Upper lobe of right lung (tissue), 1 donor: ENCODE results near the gene SYCP2L. TPM values are rescaled to one million over a fixed set of nuclear protein-coding genes. Genes with fewer than 3 reads are reported as not detected.
"Not testable (repeated sequence)": the region's sequence is repeated elsewhere in the genome, so short reads cannot be mapped to it uniquely, and the experiment has no call there.

Experiments used
- ATAC-seq: fragments of 200-7000 bp; cut with Tn5 transposase; one replicate; pipeline ENCODE4 v1.9.1; 2020; ENCODE audit warnings: mild to moderate bottlenecking, moderate library complexity
- DNase-seq: peaks from one replicate; pipeline ENCODE4 v3.0.0-alpha.2; 2020
- H3K27ac ChIP-seq: fragments of 200-600 bp; one replicate; pipeline ENCODE4 v1.8.0; 2022
- H3K27me3 ChIP-seq: fragments of 200-600 bp; one replicate; pipeline ENCODE4 v1.8.0; 2022; ENCODE audit warnings: mild to moderate bottlenecking
- H3K36me3 ChIP-seq: fragments of 200-600 bp; one replicate; pipeline ENCODE4 v1.8.0; 2022
- H3K4me1 ChIP-seq: fragments of 200-600 bp; one replicate; pipeline ENCODE4 v1.8.0; 2022
- H3K4me3 ChIP-seq: fragments of 200-600 bp; one replicate; pipeline ENCODE4 v1.8.0; 2022; ENCODE audit warnings: mild to moderate bottlenecking
- H3K9me3 ChIP-seq: fragments of 200-600 bp; one replicate; pipeline ENCODE4 v1.8.0; 2022
- intact Hi-C: fragments of 100-400 bp; cut with DNase I; formaldehyde crosslinking; loops from one replicate; pipeline ENCODE4 v1.11.0; 2022
- total RNA-seq: library from RNA; stranded (reverse); fragmentation: NEBNext Ultra II Directional; extraction: Animal tissue kit (Norgen Biotek cat#: 25700); gene quantifications from one replicate; pipeline ENCODE4 v1.2.1, GENCODE V29; 2021
- TF ChIP-seq, protein P1 (sequence below): fragments of 200-600 bp; IDR thresholded peaks from one replicate; pipeline ENCODE4 v1.8.0; 2022; ENCODE audit warnings: antibody characterized with exemption
- donor health status: DM: no; HTN: yes; CAD: no; lungs with severe emphysema.

The SYCP2L gene
- total RNA-seq, 1 donor from 2014 or later, result 0.58 TPM

DNA sequence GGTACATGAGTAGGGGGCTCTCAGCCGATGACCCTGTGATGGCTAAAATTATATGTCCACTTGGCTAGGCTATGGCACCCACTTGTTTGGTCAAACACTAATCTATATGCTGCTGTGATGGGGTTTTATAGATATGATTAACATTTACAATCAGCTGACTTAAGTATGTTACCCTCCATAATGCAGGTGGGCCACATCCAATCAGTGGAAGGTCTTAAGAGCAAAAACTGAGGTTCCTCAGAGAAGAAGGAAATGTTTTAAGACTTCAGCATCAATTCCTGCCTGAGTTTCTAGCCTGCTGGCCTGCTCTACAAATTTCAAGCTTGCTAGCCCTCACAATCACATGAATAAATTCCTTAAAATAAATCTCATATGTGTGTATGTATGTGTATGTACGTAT is 29.6 kb upstream of the SYCP2L start:
- TF ChIP-seq, protein P1, sequence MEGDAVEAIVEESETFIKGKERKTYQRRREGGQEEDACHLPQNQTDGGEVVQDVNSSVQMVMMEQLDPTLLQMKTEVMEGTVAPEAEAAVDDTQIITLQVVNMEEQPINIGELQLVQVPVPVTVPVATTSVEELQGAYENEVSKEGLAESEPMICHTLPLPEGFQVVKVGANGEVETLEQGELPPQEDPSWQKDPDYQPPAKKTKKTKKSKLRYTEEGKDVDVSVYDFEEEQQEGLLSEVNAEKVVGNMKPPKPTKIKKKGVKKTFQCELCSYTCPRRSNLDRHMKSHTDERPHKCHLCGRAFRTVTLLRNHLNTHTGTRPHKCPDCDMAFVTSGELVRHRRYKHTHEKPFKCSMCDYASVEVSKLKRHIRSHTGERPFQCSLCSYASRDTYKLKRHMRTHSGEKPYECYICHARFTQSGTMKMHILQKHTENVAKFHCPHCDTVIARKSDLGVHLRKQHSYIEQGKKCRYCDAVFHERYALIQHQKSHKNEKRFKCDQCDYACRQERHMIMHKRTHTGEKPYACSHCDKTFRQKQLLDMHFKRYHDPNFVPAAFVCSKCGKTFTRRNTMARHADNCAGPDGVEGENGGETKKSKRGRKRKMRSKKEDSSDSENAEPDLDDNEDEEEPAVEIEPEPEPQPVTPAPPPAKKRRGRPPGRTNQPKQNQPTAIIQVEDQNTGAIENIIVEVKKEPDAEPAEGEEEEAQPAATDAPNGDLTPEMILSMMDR, result no peak
- DNase-seq (no peak), ATAC-seq (no peak)
- Histone ChIP-seq H3K36me3 (no peaks in the 10 kb centered on the region), H3K27ac (no peak overlapping the region), H3K4me1 (no peaks in the 10 kb centered on the region), H3K9me3 (no peaks in the 10 kb centered on the region), H3K4me3 (no peak overlapping the region), H3K27me3 (no peaks in the 10 kb centered on the region)
- intact Hi-C loops, result no loop called here

DNA sequence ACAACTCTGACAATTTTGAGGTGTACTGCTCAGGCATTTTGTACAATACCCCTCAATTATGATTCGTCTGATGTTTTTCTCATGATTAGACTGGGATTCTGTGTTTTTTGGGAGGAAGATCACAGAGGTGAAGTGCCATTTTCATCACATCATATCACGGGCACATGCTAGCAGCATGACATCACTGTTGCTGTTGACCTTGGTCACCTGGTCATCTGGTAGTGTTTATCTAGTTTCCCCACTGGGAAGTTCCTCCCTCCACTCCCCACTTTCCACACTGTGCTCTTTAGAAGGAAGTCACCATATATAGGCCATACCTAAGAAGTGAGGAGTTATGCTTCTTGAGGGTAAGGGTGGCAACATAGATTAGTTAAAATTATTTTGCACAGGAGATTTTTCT is 25.8 kb upstream of the SYCP2L start:
- DNase-seq, result no peak
- intact Hi-C loops, result no loop called here
- no peak overlapping the region for H3K4me3 ChIP-seq
- H3K27me3 ChIP-seq, result no peaks in the 10 kb centered on the region
- no peaks in the 10 kb centered on the region for H3K4me1 ChIP-seq
- TF ChIP-seq, protein P1, result no peak
- H3K9me3 ChIP-seq, result no peaks in the 10 kb centered on the region
- H3K27ac ChIP-seq, result no peak overlapping the region
- no peaks in the 10 kb centered on the region for H3K36me3 ChIP-seq
- no peak for ATAC-seq

DNA sequence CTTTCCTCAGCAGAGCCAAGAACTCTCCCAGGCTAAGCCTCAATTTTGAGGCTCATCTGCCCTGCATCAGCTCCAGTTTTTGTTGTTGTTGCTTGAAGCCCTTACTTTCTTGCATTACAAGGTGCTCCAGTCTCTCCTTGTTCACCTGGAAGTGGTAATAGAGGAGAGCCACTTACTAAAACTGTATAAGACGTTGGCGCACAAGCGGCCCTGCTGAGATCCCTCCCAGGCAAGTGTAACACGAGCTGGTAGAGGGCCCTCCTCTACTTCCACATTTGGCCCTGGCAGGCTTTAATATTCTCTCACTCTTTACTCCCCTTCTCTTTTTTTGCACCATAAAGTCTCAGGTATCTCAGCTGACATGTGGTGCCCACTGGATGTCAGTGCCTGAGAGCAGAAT is 24.5 kb upstream of the SYCP2L start:
- no peaks in the 10 kb centered on the region for H3K4me1 ChIP-seq
- no peaks in the 10 kb centered on the region for H3K36me3 ChIP-seq
- intact Hi-C loops, result no loop called here
- TF ChIP-seq, protein P1, result no peak
- H3K4me3 ChIP-seq, result no peak overlapping the region
- DNase-seq, result no peak
- H3K27me3 ChIP-seq, result no peaks in the 10 kb centered on the region
- no peaks in the 10 kb centered on the region for H3K9me3 ChIP-seq
- ATAC-seq, result no peak
- no peak overlapping the region for H3K27ac ChIP-seq

DNA sequence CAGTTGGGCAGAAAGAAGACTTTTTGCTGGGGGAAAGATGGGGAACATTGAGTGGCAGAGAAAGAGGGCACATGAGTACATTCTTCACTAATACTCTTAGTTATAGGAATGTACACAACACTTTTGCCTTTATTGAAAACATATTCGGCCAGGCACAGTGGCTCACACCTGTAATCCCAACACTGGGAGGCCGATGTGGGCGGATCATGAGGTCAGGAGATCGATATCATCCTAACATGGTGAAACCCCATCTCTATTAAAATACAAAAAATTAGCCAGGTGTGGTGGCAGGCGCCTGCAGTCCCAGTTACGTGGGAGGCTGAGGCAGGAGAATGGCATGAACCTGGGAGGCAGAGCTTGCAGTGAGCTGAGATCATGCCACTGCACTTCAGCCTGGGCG is 23.8 kb upstream of the SYCP2L start:
- DNase-seq, H3K4me3 ChIP-seq, H3K27me3 ChIP-seq, H3K36me3 ChIP-seq, H3K4me1 ChIP-seq, H3K27ac ChIP-seq, intact Hi-C loops, ATAC-seq, H3K9me3 ChIP-seq: not testable (repeated sequence)

DNA sequence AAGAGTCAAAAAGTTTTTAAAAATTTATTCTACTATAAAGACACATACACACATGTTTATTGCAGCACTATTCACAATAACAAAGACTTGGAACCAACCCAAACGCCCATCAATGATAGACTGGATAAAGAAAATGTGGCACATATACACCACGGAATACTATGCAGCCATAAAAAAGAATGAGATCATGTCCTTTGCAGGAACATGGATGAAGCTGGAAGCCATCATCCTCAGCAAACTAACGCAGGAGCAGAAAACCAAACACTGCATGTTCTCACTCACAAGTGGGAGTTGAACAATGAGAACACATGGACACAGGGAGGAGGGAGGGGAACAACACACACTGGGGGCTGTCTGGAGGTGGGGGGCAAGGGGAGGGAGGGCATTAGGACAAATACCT is 20.1 kb upstream of the SYCP2L start:
- intact Hi-C loops, H3K4me1 ChIP-seq, DNase-seq, H3K9me3 ChIP-seq, H3K27me3 ChIP-seq, ATAC-seq, H3K36me3 ChIP-seq, H3K27ac ChIP-seq, H3K4me3 ChIP-seq: not testable (repeated sequence)

DNA sequence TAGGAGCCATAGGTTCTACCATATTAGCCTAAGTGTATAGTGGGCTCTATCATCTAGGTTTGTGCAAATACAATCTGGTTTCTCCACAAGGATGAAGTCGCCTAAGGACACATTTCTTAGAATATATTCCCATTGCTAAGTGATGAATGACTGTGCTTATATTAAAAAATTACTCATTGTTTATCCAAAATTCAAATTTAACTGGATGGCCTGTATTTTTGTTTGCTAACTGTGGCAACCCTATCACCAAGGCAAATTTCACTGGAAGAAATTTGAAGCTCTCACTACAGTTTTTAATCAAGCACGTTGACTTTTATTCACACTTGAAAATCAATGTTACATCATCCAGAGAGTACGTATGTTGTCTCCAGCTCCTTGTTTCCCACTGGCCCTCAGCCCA is 18.9 kb upstream of the SYCP2L start:
- H3K27ac ChIP-seq, result no peak overlapping the region
- no peaks in the 10 kb centered on the region for H3K36me3 ChIP-seq
- H3K4me3 ChIP-seq, result no peak overlapping the region
- TF ChIP-seq, protein P1, result no peak
- no peaks in the 10 kb centered on the region for H3K4me1 ChIP-seq
- no peak for DNase-seq
- intact Hi-C loops, result no loop called here
- H3K27me3 ChIP-seq, result no peaks in the 10 kb centered on the region
- no peak for ATAC-seq
- no peaks in the 10 kb centered on the region for H3K9me3 ChIP-seq

DNA sequence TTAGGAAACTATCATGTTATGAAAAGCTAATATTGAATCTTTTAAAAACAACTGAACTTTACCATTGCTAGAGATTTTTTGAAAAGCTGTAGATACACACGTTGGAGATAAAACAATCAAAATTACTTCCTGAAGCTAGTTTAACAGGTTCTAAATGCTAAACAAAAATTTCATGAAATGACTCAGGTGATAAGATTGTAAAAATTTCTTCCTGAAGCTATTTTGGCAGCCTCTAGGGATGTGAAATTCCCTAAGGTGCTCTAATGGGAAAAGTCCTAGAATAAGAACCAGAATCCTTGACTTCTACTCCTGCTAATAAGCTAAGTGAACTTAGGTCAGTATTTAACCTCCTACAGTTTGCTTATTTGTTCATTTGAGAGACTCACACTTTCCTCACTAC is 13.5 kb upstream of the SYCP2L start:
- Histone ChIP-seq H3K27ac (no peak overlapping the region), H3K27me3 (peaks cover 6% of the 10 kb centered on the region), H3K9me3 (no peaks in the 10 kb centered on the region), H3K36me3 (no peaks in the 10 kb centered on the region), H3K4me1 (no peaks in the 10 kb centered on the region), H3K4me3 (no peak overlapping the region)
- intact Hi-C loops, result no loop called here
- DNase-seq (no peak), ATAC-seq (no peak)
- TF ChIP-seq, protein P1, result no peak
